ENCODE results near the gene CORO2B. TPM values are rescaled to one million over a fixed set of nuclear protein-coding genes. Genes with fewer than 3 reads are reported as not detected.

Gene CORO2B
- total RNA-seq, 2 donors from 2014 or later, result not detected

- no peak for DNase-seq (ENCODE audit: low spot score)
- Mint-ChIP-seq H3K4me3 (peak overlapping the region; percentile 74), H3K9me3 (no peaks in the 10 kb centered on the region), H3K36me3 (no peaks in the 10 kb centered on the region), H3K4me1 (ENCODE audit: low read depth in 2 of 2) (peaks cover 17 to 22% of the 10 kb centered on the region in 2 donors), H3K27ac (no peak overlapping the region), H3K27me3 (peaks cover 60 to 63% of the 10 kb centered on the region in 2 donors)
- no peak for ATAC-seq
These were observed 20.2 kb upstream of the CORO2B start for GRCh38 chr15:68558318-68559305.

- Mint-ChIP-seq H3K27ac (no peak overlapping the region), H3K4me3 (peak overlapping the region; percentile 74), H3K36me3 (no peaks in the 10 kb centered on the region), H3K4me1 (ENCODE audit: low read depth in 2 of 2) (peaks cover 17 to 22% of the 10 kb centered on the region in 2 donors), H3K27me3 (peaks cover 52 to 56% of the 10 kb centered on the region in 2 donors), H3K9me3 (no peaks in the 10 kb centered on the region)
- DNase-seq (ENCODE audit: low spot score), result peak; percentile 83
- peak; percentile 76 to 81 for ATAC-seq
These were observed 19.2 kb upstream of the CORO2B start for GRCh38 chr15:68559345-68560310.

DNA sequence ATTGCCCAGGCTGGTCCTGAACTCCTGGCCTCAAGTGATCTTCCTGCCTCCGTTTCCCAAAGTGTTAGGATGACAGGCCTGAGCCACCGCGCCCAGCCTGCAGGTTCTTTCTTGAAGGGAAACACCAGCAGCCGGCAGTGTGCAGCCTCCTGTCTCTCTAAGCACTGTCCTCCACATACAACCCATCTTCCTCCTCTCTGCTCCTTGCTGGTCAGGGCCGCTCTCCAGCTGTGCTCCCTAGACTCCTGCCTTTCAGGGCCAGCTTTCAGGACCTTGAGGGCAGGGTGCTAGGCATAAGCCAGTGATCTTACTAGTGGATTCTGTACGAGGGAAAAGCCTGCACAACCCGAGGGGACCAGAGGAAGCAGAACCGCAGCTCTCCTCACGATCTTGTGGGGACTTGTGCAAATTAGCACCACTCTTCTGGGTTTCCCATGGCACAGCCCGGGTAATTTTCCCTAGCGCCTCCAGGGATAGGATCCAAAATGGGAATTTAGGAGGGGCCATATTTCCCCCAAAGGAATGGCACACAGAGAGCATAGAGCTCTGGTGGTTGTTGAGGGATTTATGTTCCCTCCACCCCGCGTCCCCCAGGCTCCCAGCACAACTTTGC, 18.2 kb upstream of the CORO2B start:
- Mint-ChIP-seq H3K9me3 (no peaks in the 10 kb centered on the region), H3K36me3 (no peaks in the 10 kb centered on the region), H3K4me3 (peak overlapping the region; percentile 55), H3K4me1 (ENCODE audit: low read depth in 2 of 2) (peaks cover 17 to 22% of the 10 kb centered on the region in 2 donors), H3K27me3 (peaks cover 47 to 56% of the 10 kb centered on the region in 2 donors), H3K27ac (no peak overlapping the region)
- DNase-seq (ENCODE audit: low spot score), result no peak
- no peak for ATAC-seq

- peaks cover 41 to 56% of the 10 kb centered on the region in 2 donors for H3K27me3 Mint-ChIP-seq
- H3K4me3 Mint-ChIP-seq, result no peak overlapping the region
- no peaks in the 10 kb centered on the region for H3K9me3 Mint-ChIP-seq
- H3K27ac Mint-ChIP-seq, result no peak overlapping the region
- no peaks in the 10 kb centered on the region for H3K36me3 Mint-ChIP-seq
- no peak for ATAC-seq
- H3K4me1 Mint-ChIP-seq (ENCODE audit: low read depth in 2 of 2), result peaks cover 17 to 22% of the 10 kb centered on the region in 2 donors
- no peak for DNase-seq (ENCODE audit: low spot score)
These were observed 17.5 kb upstream of the CORO2B start for GRCh38 chr15:68561171-68561900.

GRCh38 chr15:68561901-68562300, 16.9 kb upstream of the CORO2B start:
- ATAC-seq (no peak), DNase-seq (ENCODE audit: low spot score) (no peak)
- no peaks in the 10 kb centered on the region for H3K36me3 Mint-ChIP-seq
- peaks cover 37 to 53% of the 10 kb centered on the region in 2 donors for H3K27me3 Mint-ChIP-seq
- H3K27ac Mint-ChIP-seq, result no peak overlapping the region
- H3K4me1 Mint-ChIP-seq (ENCODE audit: low read depth in 2 of 2), result peaks cover 17 to 22% of the 10 kb centered on the region in 2 donors
- no peaks in the 10 kb centered on the region for H3K9me3 Mint-ChIP-seq
- H3K4me3 Mint-ChIP-seq, result no peak overlapping the region

DNA sequence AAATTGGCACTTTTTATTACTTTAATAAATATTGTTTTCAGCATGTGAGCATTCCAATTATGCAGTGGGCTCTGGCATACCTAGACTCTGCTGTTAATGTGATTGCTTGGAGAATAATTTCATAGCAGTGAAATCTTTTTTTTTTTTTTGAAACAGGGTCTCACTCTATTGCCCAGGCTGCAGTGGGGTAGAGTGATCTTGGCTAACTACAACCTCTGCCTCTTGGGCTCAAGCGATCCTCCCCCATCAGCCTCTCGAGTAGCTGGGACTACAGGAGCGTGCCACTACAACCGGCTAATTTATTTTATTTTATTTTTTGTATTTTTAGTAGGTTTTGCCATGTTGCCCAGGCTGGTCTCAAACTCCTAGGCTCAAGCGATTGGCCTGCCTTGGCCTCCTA, 14.6 kb upstream of the CORO2B start:
- Mint-ChIP-seq H3K4me1 (ENCODE audit: low read depth in 2 of 2) (peaks cover 12 to 16% of the 10 kb centered on the region in 2 donors), H3K36me3 (no peaks in the 10 kb centered on the region), H3K9me3 (no peaks in the 10 kb centered on the region), H3K27ac (no peak overlapping the region), H3K27me3 (peaks cover 32 to 51% of the 10 kb centered on the region in 2 donors), H3K4me3 (no peak overlapping the region)
- ATAC-seq (no peak), DNase-seq (ENCODE audit: low spot score) (no peak)

DNA sequence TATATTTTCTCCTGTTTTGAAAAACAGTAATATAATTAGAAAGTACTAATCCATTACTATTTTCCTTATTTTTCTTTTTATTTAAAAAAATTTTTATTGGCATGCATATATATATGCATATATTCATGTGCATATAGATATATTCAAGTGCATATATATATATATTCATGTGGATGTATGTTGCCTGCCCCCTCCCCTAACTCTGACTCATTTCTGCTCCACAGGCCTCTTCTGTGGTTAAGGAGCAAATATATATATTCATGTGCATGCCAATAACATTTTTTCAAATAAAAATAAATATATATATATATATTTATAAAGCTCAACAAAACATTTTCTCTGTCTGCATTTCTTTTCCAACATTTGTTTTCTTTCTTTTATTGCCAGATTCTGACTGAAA, 13.6 kb upstream of the CORO2B start:
- H3K4me3 Mint-ChIP-seq, result no peak overlapping the region
- peaks cover 3 to 6% of the 10 kb centered on the region in 2 donors for H3K4me1 Mint-ChIP-seq (ENCODE audit: low read depth in 2 of 2)
- H3K9me3 Mint-ChIP-seq, result no peaks in the 10 kb centered on the region
- H3K27me3 Mint-ChIP-seq, result peaks cover 31 to 50% of the 10 kb centered on the region in 2 donors
- no peak for ATAC-seq
- no peak overlapping the region for H3K27ac Mint-ChIP-seq
- no peaks in the 10 kb centered on the region for H3K36me3 Mint-ChIP-seq
- no peak for DNase-seq (ENCODE audit: low spot score)

- Mint-ChIP-seq H3K27me3 (peaks cover 30 to 50% of the 10 kb centered on the region in 2 donors), H3K27ac (no peak overlapping the region), H3K9me3 (no peaks in the 10 kb centered on the region), H3K36me3 (no peaks in the 10 kb centered on the region), H3K4me1 (ENCODE audit: low read depth in 2 of 2) (peaks cover 0 to under 1% of the 10 kb centered on the region in 2 donors), H3K4me3 (no peak overlapping the region)
- ATAC-seq, result no peak
- DNase-seq (ENCODE audit: low spot score), result no peak
These were observed 13.1 kb upstream of the CORO2B start for GRCh38 chr15:68565726-68566125.

GRCh38 chr15:68566377-68566954, 12.3 kb upstream of the CORO2B start:
- no peak overlapping the region for H3K27ac Mint-ChIP-seq
- H3K4me3 Mint-ChIP-seq, result no peak overlapping the region
- ATAC-seq, result peak; percentile 13 to 59
- H3K36me3 Mint-ChIP-seq, result no peaks in the 10 kb centered on the region
- H3K9me3 Mint-ChIP-seq, result no peaks in the 10 kb centered on the region
- no peaks in the 10 kb centered on the region for H3K4me1 Mint-ChIP-seq (ENCODE audit: low read depth in 2 of 2)
- H3K27me3 Mint-ChIP-seq, result peaks cover 34 to 53% of the 10 kb centered on the region in 2 donors
- DNase-seq (ENCODE audit: low spot score), result no peak

DNA sequence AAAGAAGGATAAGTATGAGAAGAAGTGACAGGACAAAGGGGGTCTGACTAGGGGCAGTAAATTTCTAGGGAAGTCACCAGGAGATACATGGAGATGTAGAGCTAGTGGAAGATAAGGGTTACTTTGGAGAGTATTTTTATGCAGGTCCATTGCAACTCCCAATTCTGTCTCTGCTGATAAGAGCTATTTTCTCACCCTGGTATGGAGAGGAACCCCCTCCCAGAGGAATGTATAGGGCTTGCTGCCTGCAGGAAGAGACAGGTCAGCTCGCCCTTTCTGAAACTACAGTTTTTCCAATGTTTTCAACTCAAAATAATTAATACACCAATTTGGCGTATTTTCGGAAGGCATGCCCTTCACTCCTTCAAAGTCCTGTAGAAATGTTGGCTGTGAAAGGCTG, 11.4 kb upstream of the CORO2B start:
- Mint-ChIP-seq H3K9me3 (no peaks in the 10 kb centered on the region), H3K27me3 (peaks cover 35 to 50% of the 10 kb centered on the region in 2 donors), H3K36me3 (no peaks in the 10 kb centered on the region), H3K4me3 (no peak overlapping the region), H3K4me1 (ENCODE audit: low read depth in 2 of 2) (no peaks in the 10 kb centered on the region), H3K27ac (no peak overlapping the region)
- no peak for ATAC-seq
- DNase-seq (ENCODE audit: low spot score), result no peak

GRCh38 chr15:68570974-68571373, 7.8 kb upstream of the CORO2B start:
- ATAC-seq (no peak), DNase-seq (ENCODE audit: low spot score) (no peak)
- H3K9me3 Mint-ChIP-seq, result no peaks in the 10 kb centered on the region
- no peak overlapping the region for H3K27ac Mint-ChIP-seq
- H3K4me3 Mint-ChIP-seq, result no peak overlapping the region
- no peaks in the 10 kb centered on the region for H3K4me1 Mint-ChIP-seq (ENCODE audit: low read depth in 2 of 2)
- H3K27me3 Mint-ChIP-seq, result peaks cover 45 to 63% of the 10 kb centered on the region in 2 donors
- no peaks in the 10 kb centered on the region for H3K36me3 Mint-ChIP-seq

GRCh38 chr15:68571582-68571981, 7.2 kb upstream of the CORO2B start:
- no peaks in the 10 kb centered on the region for H3K9me3 Mint-ChIP-seq
- H3K27me3 Mint-ChIP-seq, result peaks cover 50 to 69% of the 10 kb centered on the region in 2 donors
- DNase-seq (ENCODE audit: low spot score) (no peak), ATAC-seq (no peak)
- no peak overlapping the region for H3K27ac Mint-ChIP-seq
- H3K4me1 Mint-ChIP-seq (ENCODE audit: low read depth in 2 of 2), result no peaks in the 10 kb centered on the region
- H3K4me3 Mint-ChIP-seq, result no peak overlapping the region
- no peaks in the 10 kb centered on the region for H3K36me3 Mint-ChIP-seq

All from natural killer cell treated with Interleukin-12 subunit alpha and Interleukin-12 subunit beta and Interleukin-15 and Interleukin-18, amount 100 ng/mL, for 72 hours (primary cell).